GM21576 (cell line): ENCODE results near the gene ZNF37A.
"Not testable (repeated sequence)": the region's sequence is repeated elsewhere in the genome, so short reads cannot be mapped to it uniquely, and the experiment has no call there.

Experiments used
- ATAC-seq: cut with Tn5 transposase; IDR thresholded peaks from one replicate; pipeline ENCODE4 v1.9.1; 2021; ENCODE audit warnings: mild to moderate bottlenecking, moderate library complexity; ENCODE audit not compliant: unreplicated experiment

The ZNF37A gene

GRCh38 chr10:38094158-38094926, at the start of gene ZNF37A:
Gene ZNF37A, plus strand, starts transcription at chr10:38094337. Its CDS starts 2,281 bp downstream, at chr10:38096618.
- ATAC-seq, result peak; percentile 96

DNA sequence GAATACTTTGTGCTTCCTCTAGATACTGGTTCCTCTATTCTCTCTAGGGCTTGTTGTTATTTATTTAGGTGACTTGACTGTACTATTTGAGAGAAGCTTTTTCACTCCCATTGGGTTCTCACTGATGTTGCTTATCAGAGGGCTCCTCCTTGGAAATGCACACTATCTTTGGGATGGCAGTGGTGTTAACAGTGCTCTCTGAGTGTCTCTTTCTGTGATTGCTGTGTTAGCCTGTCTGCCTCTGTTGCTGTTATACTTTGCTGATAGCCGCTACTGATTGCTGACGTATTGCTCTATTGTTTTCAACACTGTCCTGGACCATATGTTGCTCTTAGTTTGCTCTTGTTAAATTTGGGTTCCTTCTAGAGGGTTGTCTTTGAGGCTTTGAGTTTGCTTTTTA, 49.0 kb upstream of the ZNF37A start:
- no peak for ATAC-seq

- no peak for ATAC-seq
Measured at GRCh38 chr10:38047666-38048065, 46.5 kb upstream of the ZNF37A start.

- ATAC-seq, result no peak
Measured at GRCh38 chr10:38050212-38050611, 43.9 kb upstream of the ZNF37A start.

GRCh38 chr10:38054361-38054797, 39.8 kb upstream of the ZNF37A start:
- no peak for ATAC-seq

DNA sequence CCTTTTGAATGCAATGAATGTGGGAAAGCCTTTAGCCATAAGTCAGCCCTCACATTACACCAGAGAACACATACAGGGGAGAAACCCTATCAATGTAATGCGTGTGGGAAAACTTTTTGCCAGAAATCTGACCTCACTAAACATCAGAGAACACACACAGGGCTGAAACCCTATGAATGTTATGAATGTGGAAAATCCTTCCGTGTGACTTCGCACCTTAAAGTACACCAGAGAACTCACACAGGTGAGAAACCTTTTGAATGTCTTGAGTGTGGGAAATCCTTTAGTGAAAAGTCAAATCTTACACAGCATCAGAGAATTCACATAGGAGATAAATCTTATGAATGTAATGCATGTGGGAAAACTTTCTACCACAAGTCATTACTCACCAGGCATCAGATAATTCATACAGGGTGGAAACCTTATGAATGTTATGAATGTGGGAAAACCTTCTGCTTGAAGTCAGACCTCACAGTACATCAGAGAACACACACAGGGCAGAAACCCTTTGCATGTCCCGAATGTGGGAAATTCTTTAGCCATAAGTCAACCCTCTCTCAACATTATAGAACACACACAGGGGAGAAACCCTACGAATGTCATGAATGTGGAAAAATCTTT, 38.8 kb upstream of the ZNF37A start:
- ATAC-seq, result not testable (repeated sequence)

- ATAC-seq, result not testable (repeated sequence)
Measured at GRCh38 chr10:38069663-38070062, 24.5 kb upstream of the ZNF37A start.

DNA sequence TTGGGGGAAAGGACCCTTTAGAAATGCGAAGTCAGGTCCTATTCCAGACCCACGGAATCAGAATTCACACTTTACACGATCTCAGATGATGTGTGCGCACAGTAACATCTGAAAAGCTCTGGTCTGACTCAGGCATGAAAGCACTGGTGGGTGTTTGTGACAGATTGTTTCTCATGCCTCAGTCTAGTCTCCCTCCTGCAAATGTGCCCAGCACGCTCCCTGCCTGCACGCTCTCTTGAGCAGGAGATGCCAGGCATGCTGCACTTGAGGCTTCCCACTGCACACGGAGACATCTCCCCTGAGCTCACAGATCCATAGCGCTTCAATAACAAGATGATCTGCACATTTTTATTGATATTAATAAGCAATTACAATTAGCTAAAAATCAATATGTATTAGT, 23.6 kb upstream of the ZNF37A start:
- no peak for ATAC-seq

DNA sequence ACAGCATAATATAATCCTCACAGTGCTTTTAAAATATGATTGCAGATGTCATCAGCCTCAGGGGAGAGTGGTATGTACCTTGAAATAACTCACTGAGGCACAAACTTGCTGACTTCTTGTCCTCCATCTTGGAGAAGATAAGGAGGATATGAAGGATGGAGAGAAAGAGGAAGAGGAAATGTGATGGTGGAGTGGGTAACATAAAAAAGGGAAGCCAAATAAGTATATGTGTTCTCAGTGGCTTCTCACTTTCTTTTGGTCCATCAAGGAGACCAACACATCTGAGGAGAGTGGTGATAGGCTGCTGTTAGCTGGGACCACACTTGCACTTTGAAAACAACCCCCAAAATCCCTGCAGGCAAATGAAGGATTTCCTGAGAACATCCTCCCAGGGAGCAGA, 21.6 kb upstream of the ZNF37A start:
- no peak for ATAC-seq

- ATAC-seq, result no peak
Measured at GRCh38 chr10:38076687-38077086, 17.4 kb upstream of the ZNF37A start.

- ATAC-seq, result not testable (repeated sequence)
Measured at GRCh38 chr10:38093318-38093717, 819 bp upstream of the ZNF37A start.

- ATAC-seq, result peak; percentile 18
Measured at GRCh38 chr10:38093816-38094157, 350 bp upstream of the ZNF37A start.

- no peak for ATAC-seq
Measured at GRCh38 chr10:38094927-38095574, 914 bp downstream of the ZNF37A start.

GRCh38 chr10:38102880-38103279, 8.7 kb downstream of the ZNF37A start:
- ATAC-seq, result no peak

- no peak for ATAC-seq
Measured at GRCh38 chr10:38103756-38104155, 9.6 kb downstream of the ZNF37A start.

- ATAC-seq, result no peak
Measured at GRCh38 chr10:38112159-38112558, 18.0 kb downstream of the ZNF37A start.

- no peak for ATAC-seq
Measured at GRCh38 chr10:38118072-38118807, 24.1 kb downstream of the ZNF37A start.

GRCh38 chr10:38119038-38119437, 24.9 kb downstream of the ZNF37A start:
- ATAC-seq, result no peak

- ATAC-seq, result no peak
Measured at GRCh38 chr10:38127812-38128211, 33.7 kb downstream of the ZNF37A start.

DNA sequence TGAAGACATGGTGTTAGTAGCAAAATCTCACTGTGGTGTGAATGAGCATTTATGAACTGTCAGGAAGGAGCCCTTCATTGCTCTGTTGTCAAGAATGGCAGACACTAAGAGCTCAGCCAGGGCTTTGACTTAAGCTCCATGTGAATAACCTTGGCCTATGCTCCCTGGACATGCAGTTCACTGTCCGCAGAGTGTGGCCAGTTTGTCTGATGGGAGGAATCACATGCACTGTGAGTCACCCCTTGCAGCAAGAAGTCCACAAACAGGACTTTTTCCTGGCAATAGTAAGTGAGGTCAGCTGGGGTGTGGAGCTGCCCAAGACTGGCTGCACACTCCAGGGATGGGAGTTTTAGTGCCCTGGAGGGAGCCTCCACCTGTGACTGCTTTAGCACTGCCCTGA, 49.5 kb downstream of the ZNF37A start:
- no peak for ATAC-seq

DNA sequence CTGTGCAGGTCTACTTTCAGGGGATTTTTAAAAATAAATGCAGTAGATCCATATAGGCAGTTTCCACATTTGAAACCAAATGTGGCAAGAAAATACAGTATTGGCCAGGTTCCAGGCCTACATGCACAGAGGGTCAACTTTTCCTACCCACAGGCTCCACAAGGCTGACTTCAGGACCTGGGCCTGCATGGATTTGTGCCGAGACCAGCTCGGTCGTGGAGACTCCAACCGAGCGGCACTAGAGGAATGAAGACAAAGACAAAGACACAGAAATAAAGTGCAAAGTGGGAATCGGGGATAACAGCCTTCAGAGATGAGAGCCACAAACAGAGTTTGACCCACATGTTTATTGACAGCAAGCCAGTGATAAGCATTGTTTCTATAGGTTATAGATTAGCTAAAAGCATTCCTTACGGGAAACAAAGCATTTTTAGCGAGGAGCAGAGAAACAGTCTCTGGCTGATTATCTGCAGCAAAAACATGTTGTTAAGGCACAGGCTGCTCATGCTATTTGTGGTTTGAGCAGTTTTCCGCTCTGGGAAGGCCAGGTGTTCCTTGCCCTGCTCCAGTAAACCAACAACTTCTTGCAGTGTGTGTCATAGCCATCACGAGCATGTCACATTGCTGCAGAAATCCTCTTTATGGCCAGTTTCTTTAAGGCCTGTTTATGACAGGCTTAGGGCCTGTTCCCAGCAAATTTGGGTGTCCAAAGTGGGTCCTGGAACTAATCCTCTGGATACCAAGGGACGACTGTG, 52.6 kb downstream of the ZNF37A start:
- ATAC-seq, result no peak
